RWPE2 (cell line): ENCODE data around the gene CDH20.
"Not testable (repeated sequence)": the region's sequence is repeated elsewhere in the genome, so short reads cannot be mapped to it uniquely, and the experiment has no call there.

ENCODE experiments used
- ATAC-seq: fragments of 200-7000 bp; cut with Tn5 transposase; 3 replicates; pipeline ENCODE4 v1.9.1; 2021; ENCODE audit warnings: low read depth
- DNase-seq: peaks from one replicate; pipeline ENCODE4 v3.0.0-alpha.2; 2020; ENCODE audit warnings: low spot score
- H3K27ac ChIP-seq: fragments of 450-650 bp; 2 replicates; pipeline ENCODE4 v1.5.1; 2017; ENCODE audit warnings: mild to moderate bottlenecking; ENCODE audit not compliant: poor library complexity, severe bottlenecking
- H3K27me3 ChIP-seq: fragments of 250-450 bp; sonication (Bioruptor Pico); 2 replicates; pipeline ENCODE4 v1.5.1; 2021; ENCODE audit warnings: mild to moderate bottlenecking, moderate library complexity; ENCODE audit not compliant: insufficient read depth, poor library complexity, severe bottlenecking
- H3K36me3 ChIP-seq: fragments of 250-450 bp; sonication (Bioruptor Pico); 2 replicates; pipeline ENCODE4 v1.5.1; 2020; ENCODE audit warnings: low read depth, mild to moderate bottlenecking, moderate library complexity
- H3K4me1 ChIP-seq: fragments of 250-450 bp; sonication (Bioruptor Pico); 2 replicates; pipeline ENCODE4 v1.5.1; 2021; ENCODE audit warnings: mild to moderate bottlenecking, moderate library complexity; ENCODE audit not compliant: insufficient read depth, poor library complexity, severe bottlenecking
- H3K4me3 ChIP-seq: fragments of 250-450 bp; sonication (Bioruptor Pico); 2 replicates; pipeline ENCODE4 v1.5.1; 2021; ENCODE audit warnings: mild to moderate bottlenecking, moderate library complexity; ENCODE audit not compliant: severe bottlenecking
- H3K9me3 ChIP-seq: fragments of 250-450 bp; sonication (Bioruptor Pico); 2 replicates; pipeline ENCODE4 v1.5.1; 2021; ENCODE audit warnings: mild to moderate bottlenecking, moderate library complexity; ENCODE audit not compliant: severe bottlenecking
- TF ChIP-seq, protein P1 (sequence below): fragments of 450-650 bp; IDR thresholded peaks from one replicate; pipeline ENCODE4 v1.5.1; 2017; ENCODE audit warnings: mild to moderate bottlenecking, moderate library complexity; ENCODE audit not compliant: poor library complexity, severe bottlenecking

The CDH20 gene

GRCh38 chr18:61368001-61368400 lies 34.8 kb downstream of the CDH20 start:
- no peaks in the 10 kb centered on the region for H3K27me3 ChIP-seq

DNA sequence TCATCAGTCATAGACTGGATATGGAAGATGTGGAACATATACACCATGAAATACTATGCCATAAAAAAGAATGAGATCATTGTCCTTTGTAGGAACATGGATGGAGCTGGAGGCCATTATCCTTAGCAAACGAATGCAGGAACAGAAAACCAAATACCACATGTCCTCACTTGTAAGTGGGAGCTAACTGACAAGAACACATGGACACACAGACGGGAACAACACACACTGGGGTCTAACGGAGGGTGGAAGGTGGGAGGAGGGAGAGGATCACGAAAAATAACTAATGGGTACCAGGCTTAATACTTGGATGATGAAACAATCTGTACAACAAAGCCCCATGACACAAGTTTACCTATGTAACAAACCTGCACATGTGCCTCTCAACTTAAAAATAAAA lies 36.4 kb downstream of the CDH20 start:
- H3K27me3 ChIP-seq, H3K4me1 ChIP-seq, H3K27ac ChIP-seq, DNase-seq, H3K4me3 ChIP-seq, H3K36me3 ChIP-seq, H3K9me3 ChIP-seq, ATAC-seq: not testable (repeated sequence)

More at GRCh38 chr18:61368001-61368400, 34.8 kb downstream of the CDH20 start:
- DNase-seq (no peak), ATAC-seq (no peak)
- no peak overlapping the region for H3K27ac ChIP-seq
- no peaks in the 10 kb centered on the region for H3K9me3 ChIP-seq
- no peak overlapping the region for H3K4me3 ChIP-seq
- no peaks in the 10 kb centered on the region for H3K36me3 ChIP-seq
- TF ChIP-seq, protein P1, sequence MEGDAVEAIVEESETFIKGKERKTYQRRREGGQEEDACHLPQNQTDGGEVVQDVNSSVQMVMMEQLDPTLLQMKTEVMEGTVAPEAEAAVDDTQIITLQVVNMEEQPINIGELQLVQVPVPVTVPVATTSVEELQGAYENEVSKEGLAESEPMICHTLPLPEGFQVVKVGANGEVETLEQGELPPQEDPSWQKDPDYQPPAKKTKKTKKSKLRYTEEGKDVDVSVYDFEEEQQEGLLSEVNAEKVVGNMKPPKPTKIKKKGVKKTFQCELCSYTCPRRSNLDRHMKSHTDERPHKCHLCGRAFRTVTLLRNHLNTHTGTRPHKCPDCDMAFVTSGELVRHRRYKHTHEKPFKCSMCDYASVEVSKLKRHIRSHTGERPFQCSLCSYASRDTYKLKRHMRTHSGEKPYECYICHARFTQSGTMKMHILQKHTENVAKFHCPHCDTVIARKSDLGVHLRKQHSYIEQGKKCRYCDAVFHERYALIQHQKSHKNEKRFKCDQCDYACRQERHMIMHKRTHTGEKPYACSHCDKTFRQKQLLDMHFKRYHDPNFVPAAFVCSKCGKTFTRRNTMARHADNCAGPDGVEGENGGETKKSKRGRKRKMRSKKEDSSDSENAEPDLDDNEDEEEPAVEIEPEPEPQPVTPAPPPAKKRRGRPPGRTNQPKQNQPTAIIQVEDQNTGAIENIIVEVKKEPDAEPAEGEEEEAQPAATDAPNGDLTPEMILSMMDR, result no peak
- no peaks in the 10 kb centered on the region for H3K4me1 ChIP-seq

DNA sequence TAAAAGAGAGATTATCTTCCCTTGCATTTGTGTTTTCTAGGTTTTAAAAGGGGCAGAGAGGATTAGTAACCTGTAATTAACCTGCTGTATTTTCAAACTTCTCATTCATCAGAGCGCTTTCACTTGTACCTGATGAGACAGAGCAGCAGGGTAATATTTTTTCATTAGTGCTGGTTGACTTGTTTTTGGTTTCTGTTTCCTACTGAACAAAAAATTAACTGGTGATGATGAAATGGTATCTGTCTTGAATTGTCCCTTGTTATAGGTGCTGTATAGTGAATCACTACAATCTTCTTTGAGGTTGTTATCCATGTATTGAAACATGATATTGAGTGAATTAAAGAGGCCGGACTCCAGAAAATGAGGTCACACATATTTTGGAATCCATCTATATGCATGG lies 37.9 kb downstream of the CDH20 start:
- DNase-seq, result no peak
- H3K9me3 ChIP-seq, result no peaks in the 10 kb centered on the region
- no peaks in the 10 kb centered on the region for H3K27me3 ChIP-seq
- H3K27ac ChIP-seq, result no peak overlapping the region
- ATAC-seq, result no peak
- TF ChIP-seq, protein P1, result no peak
- H3K4me3 ChIP-seq, result no peak overlapping the region
- H3K36me3 ChIP-seq, result no peaks in the 10 kb centered on the region
- H3K4me1 ChIP-seq, result no peaks in the 10 kb centered on the region

DNA sequence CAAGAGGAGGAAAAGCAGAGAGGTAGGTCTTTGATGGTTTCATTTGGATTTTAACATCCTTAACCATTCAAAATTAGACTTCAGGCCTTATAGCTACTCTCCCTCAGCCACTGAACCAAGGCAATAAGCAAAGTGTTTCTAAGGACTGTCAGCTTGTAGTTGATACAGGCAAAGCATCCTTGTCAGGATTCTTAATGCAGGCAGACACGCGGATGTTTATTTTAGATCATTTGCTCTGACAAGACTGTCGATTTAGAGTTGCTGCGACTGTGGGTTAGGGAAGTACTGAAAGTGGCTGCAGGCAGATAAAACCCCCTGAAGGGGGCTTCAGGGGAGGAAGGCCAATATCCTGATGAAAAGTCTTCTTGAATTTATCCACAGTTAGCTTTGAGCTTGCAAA lies 46.6 kb downstream of the CDH20 start:
- DNase-seq (no peak), ATAC-seq (no peak)
- Histone ChIP-seq H3K27me3 (peaks cover 6% of the 10 kb centered on the region), H3K9me3 (no peaks in the 10 kb centered on the region), H3K4me3 (no peak overlapping the region), H3K4me1 (no peaks in the 10 kb centered on the region), H3K27ac (no peak overlapping the region), H3K36me3 (no peaks in the 10 kb centered on the region)
- TF ChIP-seq, protein P1, result no peak

DNA sequence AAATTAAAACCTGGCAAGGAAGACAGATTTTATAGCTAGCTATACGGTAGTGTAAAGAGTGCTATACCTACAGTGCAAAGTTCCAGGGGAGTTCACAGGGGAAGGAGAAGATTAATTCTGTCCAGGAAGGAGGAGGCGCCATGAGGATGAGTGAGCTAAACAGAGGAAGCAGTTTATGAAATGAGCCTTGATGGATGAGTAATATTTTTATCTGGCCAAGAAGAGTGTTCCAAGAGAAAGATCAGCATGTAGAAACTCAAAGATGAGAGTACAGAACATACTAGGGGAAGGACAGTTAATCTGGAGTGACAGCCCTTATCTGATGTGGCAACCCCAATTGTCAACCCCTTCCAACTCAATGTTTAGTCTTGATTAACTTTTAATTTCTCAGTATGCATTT lies 54.8 kb downstream of the CDH20 start:
- ATAC-seq (no peak), DNase-seq (no peak)
- H3K9me3 ChIP-seq, result no peaks in the 10 kb centered on the region
- H3K27me3 ChIP-seq, result peaks cover 3% of the 10 kb centered on the region
- no peaks in the 10 kb centered on the region for H3K36me3 ChIP-seq
- H3K4me1 ChIP-seq, result no peaks in the 10 kb centered on the region
- H3K27ac ChIP-seq, result no peak overlapping the region
- H3K4me3 ChIP-seq, result no peak overlapping the region
- TF ChIP-seq, protein P1, result no peak
